Epithelial cell of prostate (primary cell): ENCODE results near the gene LAMTOR1.

Source experiments
- DNase-seq: peaks from one replicate; pipeline ENCODE4 v3.0.0-alpha.2; 2011; ENCODE audit warnings: low read depth, low spot score
- H3K27ac ChIP-seq: fragments of 450-650 bp; 2 replicates; pipeline ENCODE4 v1.5.1; 2017; ENCODE audit warnings: mild to moderate bottlenecking

The LAMTOR1 gene

DNA sequence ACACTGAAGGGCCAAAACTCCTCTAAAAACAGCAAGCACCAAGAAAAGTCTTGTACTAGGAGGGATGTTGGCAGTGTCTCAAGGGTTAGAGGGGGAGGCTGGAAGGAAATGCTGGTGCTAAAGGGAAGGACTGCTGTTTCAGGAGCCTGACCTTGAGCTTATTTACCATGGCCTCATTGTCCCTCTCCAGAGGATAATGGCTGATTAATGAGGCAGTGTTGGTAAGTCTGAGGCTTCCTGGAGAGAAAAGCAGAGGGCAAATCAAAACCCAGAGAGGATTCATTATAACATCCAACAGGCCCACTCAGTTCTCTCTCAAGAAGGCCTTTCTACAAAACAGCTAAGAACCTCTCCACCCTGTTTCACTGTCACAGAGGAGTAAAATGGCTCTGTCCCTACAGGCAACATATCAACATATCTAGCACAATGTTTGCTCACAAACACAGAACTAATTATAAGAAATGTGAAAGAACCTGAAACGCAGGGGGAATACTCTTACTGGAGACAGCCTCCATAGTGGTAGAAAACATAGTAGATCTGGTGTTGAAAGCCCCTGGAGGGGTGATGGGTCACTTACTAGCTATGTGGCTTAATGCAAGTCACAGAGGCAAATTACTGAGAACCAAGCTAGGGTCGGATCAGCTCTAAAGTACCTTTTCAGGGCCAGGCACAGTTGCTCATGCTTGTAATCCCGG lies 54.2 kb downstream of the LAMTOR1 start:
- H3K27ac ChIP-seq = no peak overlapping the region

More for the DNA sequence above, 54.2 kb downstream of the LAMTOR1 start:
- no peak for DNase-seq
